ENCODE data around the gene CNTN4. TPM values are rescaled to one million over a fixed set of nuclear protein-coding genes. Genes with fewer than 3 reads are reported as not detected.

Gene CNTN4
- total RNA-seq, 4 donors from 2014 or later, result 33.6 to 112 (median 53.1) TPM

GRCh38 chr3:2250783-2251182, 152.1 kb downstream of the CNTN4 start:
- Histone ChIP-seq H3K4me3 (replicated peaks in 1 of 3) (no peak overlapping the region), H3K36me3 (no peaks in the 10 kb centered on the region), H3K9me3 (no peaks in the 10 kb centered on the region), H3K27me3 (no peaks in the 10 kb centered on the region), H3K4me1 (no peaks in the 10 kb centered on the region), H3K27ac (no peak overlapping the region)
- intact Hi-C loops (cut with DNase I), result no loop called here
- no peak for TF ChIP-seq POLR2A (IDR thresholded peaks at IDR 0.05)
- TF ChIP-seq CTCF (IDR thresholded peaks at IDR 0.05), result no peak
- no peak for DNase-seq
- 83 to 89% methylated on average over 3 of the region's 3 CpGs for WGBS, 2 donors

GRCh38 chr3:2261747-2262146, 163.1 kb downstream of the CNTN4 start:
- no peaks in the 10 kb centered on the region for H3K9me3 ChIP-seq
- intact Hi-C loops (cut with DNase I), result no loop called here
- WGBS, 2 donors, result 53 to 67% methylated on average over 3 of the region's 3 CpGs
- TF ChIP-seq POLR2A (IDR thresholded peaks at IDR 0.05), result no peak
- no peaks in the 10 kb centered on the region for H3K36me3 ChIP-seq
- H3K27me3 ChIP-seq, result no peaks in the 10 kb centered on the region
- H3K27ac ChIP-seq, result no peak overlapping the region
- no peaks in the 10 kb centered on the region for H3K4me1 ChIP-seq
- H3K4me3 ChIP-seq (replicated peaks in 1 of 3), result no peak overlapping the region
- no peak for DNase-seq

- intact Hi-C loops (cut with DNase I), result no loop called here
- no peak overlapping the region for H3K4me3 ChIP-seq (replicated peaks in 1 of 3)
- H3K36me3 ChIP-seq, result no peaks in the 10 kb centered on the region
- peak; percentile 8 to 14 for DNase-seq
- H3K27ac ChIP-seq, result no peak overlapping the region
- no peaks in the 10 kb centered on the region for H3K9me3 ChIP-seq
- no peaks in the 10 kb centered on the region for H3K4me1 ChIP-seq
- TF ChIP-seq CTCF (IDR thresholded peaks at IDR 0.05) (no peak), POLR2A (IDR thresholded peaks at IDR 0.05) (no peak)
- whole genome bisulfite sequencing, 2 donors, result 45 to 56% methylated on average over 4 of the region's 4 CpGs
- no peaks in the 10 kb centered on the region for H3K27me3 ChIP-seq
These were observed 163.5 kb downstream of the CNTN4 start for GRCh38 chr3:2262204-2262603.

GRCh38 chr3:2266606-2267005, 167.9 kb downstream of the CNTN4 start:
- Histone ChIP-seq H3K4me3 (replicated peaks in 1 of 3) (no peak overlapping the region), H3K36me3 (no peaks in the 10 kb centered on the region), H3K9me3 (no peaks in the 10 kb centered on the region), H3K4me1 (no peaks in the 10 kb centered on the region), H3K27me3 (no peaks in the 10 kb centered on the region), H3K27ac (no peak overlapping the region)
- DNase-seq, result no peak
- intact Hi-C loops (cut with DNase I), result no loop called here
- TF ChIP-seq POLR2A (IDR thresholded peaks at IDR 0.05) (no peak), CTCF (IDR thresholded peaks at IDR 0.05) (no peak)
- WGBS, 2 donors, result 82 to 85% methylated on average over 1 of the region's 1 CpG

GRCh38 chr3:2268779-2269178, 170.1 kb downstream of the CNTN4 start:
- intact Hi-C loops (cut with DNase I), result no loop called here

More at GRCh38 chr3:2268779-2269178, 170.1 kb downstream of the CNTN4 start:
- Histone ChIP-seq H3K27ac (no peak overlapping the region), H3K4me1 (no peaks in the 10 kb centered on the region), H3K27me3 (no peaks in the 10 kb centered on the region), H3K36me3 (no peaks in the 10 kb centered on the region), H3K4me3 (replicated peaks in 1 of 3) (no peak overlapping the region), H3K9me3 (no peaks in the 10 kb centered on the region)
- TF ChIP-seq POLR2A (IDR thresholded peaks at IDR 0.05), result no peak
- TF ChIP-seq CTCF (IDR thresholded peaks at IDR 0.05), result no peak
- no peak for DNase-seq
- WGBS, 2 donors, result 60 to 76% methylated on average over 3 of the region's 3 CpGs
